Activated CD4-positive, CD25-positive, alpha-beta regulatory T cell treated with anti-CD3 and anti-CD28 coated beads, Interleukin-2, amount 50 U/mL, for 24 hours (primary cell): ENCODE measurements around the gene LARP4.
"Not testable (repeated sequence)": the region's sequence is repeated elsewhere in the genome, so short reads cannot be mapped to it uniquely, and the experiment has no call there.

Source experiments
- ATAC-seq, 2 donors: fragments of 150-1000 bp; cut with Tn5 transposase; one replicate each; pipeline ENCODE4 v1.10.0; 2021; ENCODE audit warnings: mild to moderate bottlenecking in 1 of 2, moderate library complexity in 1 of 2

Gene LARP4

GRCh38 chr12:50401500-50402081, 906 bp downstream of the LARP4 start:
- ATAC-seq = peak in 1 of 2 donors; percentile 4

- ATAC-seq = no peak
Observed at GRCh38 chr12:50402264-50403000, 1.7 kb downstream of the LARP4 start.

GRCh38 chr12:50403001-50403440, 2.3 kb downstream of the LARP4 start:
- ATAC-seq = no peak

- ATAC-seq = no peak
Observed at GRCh38 chr12:50404307-50404706, 3.6 kb downstream of the LARP4 start.

GRCh38 chr12:50411051-50411660, 10.5 kb downstream of the LARP4 start:
- ATAC-seq = no peak

- ATAC-seq = no peak
Observed at GRCh38 chr12:50415899-50416479, 15.3 kb downstream of the LARP4 start.

- no peak for ATAC-seq
Observed at GRCh38 chr12:50419112-50419909, 18.6 kb downstream of the LARP4 start.

- not testable (repeated sequence) for ATAC-seq
Observed at GRCh38 chr12:50422855-50423254, 22.2 kb downstream of the LARP4 start.

GRCh38 chr12:50423342-50423741, 22.7 kb downstream of the LARP4 start:
- not testable (repeated sequence) for ATAC-seq

- no peak for ATAC-seq
Observed at GRCh38 chr12:50425589-50426258, 25.0 kb downstream of the LARP4 start.

GRCh38 chr12:50431656-50432055, 31.0 kb downstream of the LARP4 start:
- not testable (repeated sequence) for ATAC-seq

- ATAC-seq = no peak
Observed at GRCh38 chr12:50440288-50440687, 39.6 kb downstream of the LARP4 start.

- ATAC-seq = no peak
Observed at GRCh38 chr12:50441763-50442162, 41.1 kb downstream of the LARP4 start.

GRCh38 chr12:50442178-50442908, 41.7 kb downstream of the LARP4 start:
- peak; percentile 79 to 83 for ATAC-seq

- ATAC-seq = not testable (repeated sequence)
Observed at GRCh38 chr12:50449671-50450070, 49.0 kb downstream of the LARP4 start.

- ATAC-seq = no peak
Observed at GRCh38 chr12:50452795-50453194, 52.1 kb downstream of the LARP4 start.

GRCh38 chr12:50453872-50454271, 53.2 kb downstream of the LARP4 start:
- ATAC-seq = no peak

- no peak for ATAC-seq
Observed at GRCh38 chr12:50458606-50459005, 57.9 kb downstream of the LARP4 start.

GRCh38 chr12:50467439-50467838, 66.8 kb downstream of the LARP4 start:
- no peak for ATAC-seq

GRCh38 chr12:50477241-50477832, 76.7 kb downstream of the LARP4 start:
- peak; percentile 67 to 79 for ATAC-seq

- no peak for ATAC-seq
Observed at GRCh38 chr12:50482571-50482970, 81.9 kb downstream of the LARP4 start.
